NT2/D1 (cell line): ENCODE results near the gene IGFALS.

Experiments used
- SUZ12 ChIP-seq: IDR thresholded peaks from 2 replicates; pipeline ENCODE4 v1.6.1; 2011; ENCODE audit not compliant: insufficient read length, insufficient read depth; ENCODE audit errors: extremely low read depth
- YY1 ChIP-seq: IDR thresholded peaks from 2 replicates; pipeline ENCODE4 v1.6.1; 2011; ENCODE audit not compliant: insufficient read length, insufficient read depth
- ZNF274 ChIP-seq: IDR thresholded peaks from 2 replicates; pipeline ENCODE4 v1.6.1; 2011; ENCODE audit warnings: mild to moderate bottlenecking, low read depth, low read length

DNA sequence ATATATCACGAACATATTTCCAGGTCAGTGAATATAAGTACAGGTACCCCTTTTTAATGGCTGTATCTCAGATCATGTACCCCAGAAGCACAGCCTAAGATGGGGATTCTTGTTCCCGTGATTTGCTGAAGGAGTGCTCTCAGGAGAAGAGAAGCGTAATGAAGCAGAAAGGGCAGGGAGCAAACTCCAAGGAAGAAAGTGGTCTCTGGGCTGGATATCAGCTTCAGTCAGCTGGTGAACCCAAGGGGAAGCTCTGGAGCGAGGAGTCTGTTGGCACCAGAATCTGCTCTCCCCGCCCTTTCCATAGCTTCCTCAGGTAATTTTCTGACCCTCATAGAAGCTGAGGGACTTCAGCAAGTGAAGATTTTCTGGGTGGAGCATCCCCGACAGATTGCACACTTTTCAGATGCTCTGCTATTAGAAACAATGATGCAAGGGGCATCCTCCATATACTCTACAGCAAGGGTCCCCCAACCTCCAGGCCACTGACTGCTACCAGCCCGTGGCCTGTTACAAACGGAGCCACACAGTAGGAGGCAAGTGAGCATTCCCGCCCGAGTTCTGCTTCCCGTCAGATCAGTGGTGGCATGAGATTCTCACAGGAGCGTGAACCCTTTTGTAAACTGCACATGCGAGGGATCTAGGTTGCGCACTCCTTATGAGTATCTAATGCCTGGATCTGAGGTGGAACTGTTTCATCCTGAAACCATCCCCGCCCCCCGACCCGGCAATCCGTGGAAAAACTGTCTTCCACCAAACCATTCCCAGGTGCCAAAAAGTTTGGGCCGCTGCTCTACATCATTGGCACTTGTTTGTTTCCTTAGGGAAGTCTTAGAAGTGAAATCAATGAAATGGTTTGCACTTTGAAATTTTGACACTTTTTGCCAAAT lies 37.9 kb upstream of the IGFALS start:
- no peak for TF ChIP-seq SUZ12
- no peak for TF ChIP-seq ZNF274
- no peak for TF ChIP-seq YY1
